HG03095 (cell line): ENCODE measurements around the gene DOCK10.

Experiments
- ATAC-seq: cut with Tn5 transposase; IDR thresholded peaks from one replicate; pipeline ENCODE4 v1.9.1; 2021; ENCODE audit warnings: moderate library complexity; ENCODE audit not compliant: unreplicated experiment

The DOCK10 gene

DNA sequence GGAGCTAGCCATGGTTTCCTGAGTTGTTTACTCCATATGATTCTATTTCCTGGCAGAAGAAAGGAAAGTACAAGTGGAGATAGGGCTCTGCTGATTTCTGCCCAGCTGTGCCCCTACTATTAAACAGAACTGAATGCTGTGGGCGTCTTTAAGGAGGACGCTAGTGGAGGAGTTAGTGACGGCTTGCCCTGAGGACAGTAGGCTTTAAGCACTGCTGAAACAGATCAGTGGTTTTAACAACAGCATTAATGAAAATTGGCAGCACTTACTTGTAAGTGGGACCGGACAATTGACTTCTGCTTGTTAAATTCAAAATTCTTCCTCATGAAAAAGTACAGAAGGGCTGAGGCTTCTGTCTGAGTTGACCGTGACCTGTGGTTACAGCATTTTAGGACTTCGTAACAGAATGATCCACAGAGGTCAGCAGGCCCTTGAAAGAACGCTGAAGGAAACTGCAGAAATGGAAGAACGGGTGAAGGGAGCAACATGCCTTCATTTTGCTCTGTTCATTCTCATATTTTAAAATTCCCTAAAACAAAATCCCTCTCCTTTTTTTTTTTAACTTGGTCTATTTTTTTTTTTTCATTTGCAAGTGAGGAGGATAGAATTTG, 245.5 kb downstream of the DOCK10 start:
- ATAC-seq, result no peak

DNA sequence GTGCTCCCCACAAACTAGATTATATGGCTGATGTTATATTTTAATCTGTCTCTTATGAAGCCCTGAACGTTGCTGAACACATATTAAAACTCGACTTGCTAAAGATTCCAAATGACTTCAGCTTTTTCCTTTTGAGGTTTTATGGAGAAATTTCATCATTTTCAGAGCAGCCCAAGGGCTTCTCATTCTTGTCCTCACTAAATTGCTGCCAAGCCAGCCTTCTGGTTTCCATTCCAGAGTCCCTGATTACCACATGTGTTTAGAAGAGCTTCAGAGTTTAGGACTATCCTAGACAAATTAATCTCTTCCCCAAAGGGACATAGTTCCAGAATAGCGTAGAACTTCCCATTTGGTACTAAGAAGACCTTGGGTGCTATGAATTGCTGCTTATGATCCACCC, 248.3 kb downstream of the DOCK10 start:
- no peak for ATAC-seq

DNA sequence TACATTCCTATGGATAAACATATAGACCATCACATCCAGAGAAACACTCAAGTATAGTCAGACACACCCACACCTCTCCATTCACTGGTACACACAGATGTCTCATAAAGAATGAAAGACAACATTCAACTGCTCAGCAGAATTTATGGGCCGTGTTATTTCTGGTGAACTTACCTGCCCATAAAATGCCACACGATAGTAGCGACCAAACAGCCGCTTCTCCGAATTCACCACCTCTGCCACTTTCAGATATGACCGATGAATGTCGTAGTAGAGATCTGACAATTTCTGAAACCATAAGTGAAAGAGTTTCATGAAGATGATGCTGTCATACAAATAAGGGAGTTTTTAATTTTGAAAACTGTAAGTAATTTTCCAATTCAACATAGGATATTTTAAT, 255.4 kb downstream of the DOCK10 start:
- ATAC-seq, result no peak

DNA sequence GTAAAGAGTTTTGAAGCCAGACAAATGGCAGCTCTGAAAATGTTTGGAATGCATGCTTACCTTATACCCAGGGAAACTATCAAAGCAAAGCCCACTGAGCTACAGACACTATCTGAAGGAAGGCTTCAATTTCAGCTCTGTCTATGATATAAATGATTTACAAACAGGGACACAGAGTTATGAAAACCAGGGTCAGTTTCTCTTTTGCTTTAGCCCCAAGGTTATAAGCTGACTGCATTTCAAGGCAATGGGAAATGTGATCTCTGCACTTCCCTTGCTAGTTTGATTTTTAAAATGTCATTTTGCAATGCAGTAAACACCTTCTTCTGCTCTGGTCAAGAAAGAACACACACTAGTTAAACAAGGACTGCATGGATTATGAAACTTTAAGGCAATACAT, 260.9 kb downstream of the DOCK10 start:
- ATAC-seq, result no peak

DNA sequence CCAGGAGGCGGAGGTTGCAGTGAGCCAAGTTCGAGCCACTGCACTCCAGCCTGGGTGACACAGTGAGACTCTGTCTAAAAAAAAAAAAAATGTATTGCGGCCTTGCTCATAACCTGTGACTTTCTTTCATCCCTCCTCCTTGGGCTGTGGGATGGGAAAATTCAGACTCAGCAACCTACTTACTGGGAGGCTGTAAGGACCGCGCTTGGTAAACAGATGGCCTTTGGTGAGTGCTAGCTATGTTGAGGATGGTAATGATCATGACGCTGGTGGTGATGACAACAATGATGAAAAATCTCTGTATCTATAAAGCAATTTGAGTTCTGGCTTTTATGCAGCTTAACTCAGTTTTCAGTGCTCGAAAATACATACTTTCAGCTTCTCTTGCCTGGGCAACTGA, 261.4 kb downstream of the DOCK10 start:
- no peak for ATAC-seq

DNA sequence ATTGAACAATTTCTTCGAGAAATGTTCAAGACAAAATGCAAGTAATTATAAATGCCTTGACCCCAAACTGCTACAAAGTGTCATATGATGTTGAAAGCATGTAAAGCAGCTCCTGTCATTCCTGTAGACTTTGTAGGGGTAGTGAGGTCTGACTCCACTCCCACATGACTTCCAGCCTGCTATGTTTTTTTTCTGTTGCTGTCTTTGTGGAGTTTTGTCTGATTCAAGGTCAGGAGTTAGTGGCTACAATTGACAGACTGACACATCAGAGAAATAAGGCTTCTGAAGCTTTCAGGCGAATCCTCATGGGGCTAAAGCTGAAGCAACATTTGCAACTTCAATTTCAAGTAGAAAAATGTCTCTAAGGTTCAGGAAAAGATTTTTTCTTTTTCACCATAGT, 262.2 kb downstream of the DOCK10 start:
- ATAC-seq, result no peak

DNA sequence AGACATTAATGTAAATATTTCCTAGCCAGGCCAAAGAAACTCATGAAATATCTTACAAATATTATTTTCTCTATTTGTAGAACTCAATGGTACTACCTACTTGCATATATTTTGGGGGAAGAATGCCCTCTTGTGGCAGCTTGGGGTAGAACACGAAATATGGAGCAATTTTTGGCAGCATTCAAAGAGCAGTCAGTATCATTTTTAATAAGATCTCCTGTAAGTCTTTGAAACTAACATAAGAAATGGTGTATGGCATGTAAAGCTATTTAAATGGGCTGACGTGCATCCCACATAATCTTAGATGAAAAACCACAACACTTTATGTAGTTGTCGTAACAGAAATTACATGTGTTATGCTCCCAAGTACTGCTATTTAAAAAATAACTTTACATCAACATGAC, 263.8 kb downstream of the DOCK10 start:
- peak; percentile 57 for ATAC-seq

DNA sequence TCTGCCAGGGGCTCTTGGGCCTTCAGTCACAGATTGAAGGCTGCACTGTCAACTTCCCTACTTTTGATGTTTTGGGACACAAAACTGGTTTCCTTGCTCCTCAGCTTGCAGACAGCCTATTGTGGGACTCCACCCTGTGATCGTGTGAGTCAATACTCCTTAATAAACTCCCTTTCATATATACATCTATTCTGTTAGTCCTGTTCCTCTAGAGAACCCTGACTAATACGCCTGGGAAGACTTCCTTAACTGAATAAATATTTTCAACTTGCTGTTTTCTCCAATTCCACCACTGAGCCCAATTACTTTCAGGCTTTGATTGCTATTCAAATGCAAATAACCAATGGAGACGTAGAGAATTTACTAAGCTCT, 264.7 kb downstream of the DOCK10 start:
- ATAC-seq, result no peak

DNA sequence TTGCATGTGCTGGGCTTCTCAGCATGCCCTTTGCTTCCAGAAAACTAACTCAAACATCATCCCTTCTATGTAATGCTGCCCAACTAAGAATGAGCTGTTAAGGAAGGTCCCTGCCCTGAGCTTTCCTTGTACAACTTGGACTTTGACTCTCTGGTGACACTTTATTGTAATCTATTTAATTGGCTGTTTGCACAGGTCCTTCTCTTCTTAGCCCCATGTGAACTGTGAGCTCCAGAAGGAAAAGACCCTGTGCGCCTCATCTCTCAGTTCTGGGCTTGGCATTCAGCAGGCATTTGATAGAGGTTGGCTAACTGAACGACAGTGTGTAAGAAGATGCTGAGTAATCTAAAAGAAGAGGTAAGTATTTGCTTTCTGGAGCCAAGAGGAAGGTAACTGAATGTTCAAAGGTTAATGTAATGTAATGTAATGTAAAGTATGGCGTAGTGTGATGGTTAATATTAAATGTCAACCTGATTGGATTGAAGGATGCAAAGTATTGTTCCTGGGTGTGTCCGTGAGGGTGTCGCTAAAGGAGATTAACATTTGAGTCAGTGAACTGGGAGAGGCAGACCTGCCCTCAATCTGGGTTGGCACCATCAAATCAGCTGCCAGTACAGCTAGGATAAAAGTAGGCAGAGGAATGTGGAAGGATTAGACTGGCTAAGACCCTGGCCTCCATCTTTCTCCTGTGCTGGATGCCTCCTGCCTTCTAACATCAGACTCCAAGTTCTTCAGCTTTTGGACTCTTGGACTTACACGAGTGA, 265.3 kb downstream of the DOCK10 start:
- ATAC-seq, result no peak

DNA sequence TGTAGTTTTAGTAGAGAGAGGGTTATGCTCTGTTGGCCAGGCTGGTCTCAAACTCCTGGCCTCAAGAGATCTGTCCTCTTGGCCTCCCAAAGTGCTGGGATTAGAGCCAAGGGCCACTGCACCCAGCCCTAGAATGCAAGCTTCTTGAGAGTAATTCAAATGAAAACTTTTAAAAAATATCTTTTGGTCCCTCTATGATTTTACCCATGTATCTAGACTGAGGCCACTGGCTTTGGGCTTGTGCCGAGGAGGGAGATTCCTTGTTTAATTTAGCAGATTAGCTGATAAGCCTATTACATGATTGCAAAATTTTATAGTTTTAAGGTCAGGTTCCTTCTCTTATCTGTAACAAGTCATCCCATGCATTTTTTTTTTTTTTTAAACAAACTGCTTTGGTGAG, 266.6 kb downstream of the DOCK10 start:
- no peak for ATAC-seq

DNA sequence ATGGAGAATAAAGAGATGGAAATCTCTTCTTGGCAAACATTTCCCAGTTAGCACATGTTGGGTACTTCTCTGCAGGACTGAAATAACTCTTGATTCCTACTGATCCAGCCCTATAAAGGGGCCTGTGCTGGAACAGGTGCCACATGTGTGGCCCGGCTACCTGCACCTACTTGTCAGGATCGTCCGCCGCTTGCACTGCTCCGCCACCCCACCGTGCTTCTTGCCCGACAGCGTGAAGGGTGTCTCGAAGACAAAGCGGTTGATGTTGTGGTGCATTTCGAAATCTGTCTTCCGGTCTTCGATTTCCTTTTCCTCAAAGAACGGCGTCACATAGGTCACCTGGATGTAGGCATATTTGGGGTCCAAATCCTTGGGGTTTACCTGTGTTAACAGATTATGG, 267.5 kb downstream of the DOCK10 start:
- ATAC-seq, result no peak

DNA sequence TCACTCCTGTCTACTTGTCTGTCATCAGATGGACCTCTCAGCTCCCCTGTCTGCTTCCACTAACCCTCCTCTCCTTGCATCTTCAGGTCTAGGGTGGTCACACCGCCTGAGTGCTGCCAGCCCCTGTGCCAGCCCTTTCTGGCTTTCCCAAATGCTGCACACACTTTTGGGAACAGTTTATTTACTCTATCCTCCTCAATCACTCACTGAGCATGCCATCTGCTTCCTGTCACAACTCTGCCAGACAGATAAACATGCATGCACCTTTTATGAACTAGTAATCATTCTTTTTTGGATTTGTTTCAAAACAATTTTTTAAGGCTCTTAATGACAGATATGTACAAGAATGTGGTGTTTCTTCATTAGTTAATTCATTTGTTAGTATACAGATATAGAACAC, 269.8 kb downstream of the DOCK10 start:
- ATAC-seq, result no peak

DNA sequence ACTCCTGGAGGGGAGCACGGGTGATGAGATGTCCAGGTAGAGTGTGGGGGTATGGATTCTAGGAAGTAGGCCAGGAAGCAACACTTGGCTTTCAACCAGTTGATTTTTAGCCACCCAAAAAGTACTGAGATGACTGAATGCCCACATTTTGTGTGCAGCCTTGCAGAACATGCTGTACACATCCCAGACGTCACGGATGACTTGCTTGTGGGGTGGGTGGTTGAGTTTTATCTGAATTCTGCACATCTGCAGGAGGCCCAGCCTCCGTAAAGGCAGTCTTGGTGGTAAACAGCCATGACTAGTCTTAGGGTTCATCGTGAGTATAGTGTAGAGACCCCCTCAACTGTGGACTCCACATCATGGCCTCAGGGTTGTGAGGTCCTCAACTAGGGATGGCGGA, 272.8 kb downstream of the DOCK10 start:
- ATAC-seq, result no peak

DNA sequence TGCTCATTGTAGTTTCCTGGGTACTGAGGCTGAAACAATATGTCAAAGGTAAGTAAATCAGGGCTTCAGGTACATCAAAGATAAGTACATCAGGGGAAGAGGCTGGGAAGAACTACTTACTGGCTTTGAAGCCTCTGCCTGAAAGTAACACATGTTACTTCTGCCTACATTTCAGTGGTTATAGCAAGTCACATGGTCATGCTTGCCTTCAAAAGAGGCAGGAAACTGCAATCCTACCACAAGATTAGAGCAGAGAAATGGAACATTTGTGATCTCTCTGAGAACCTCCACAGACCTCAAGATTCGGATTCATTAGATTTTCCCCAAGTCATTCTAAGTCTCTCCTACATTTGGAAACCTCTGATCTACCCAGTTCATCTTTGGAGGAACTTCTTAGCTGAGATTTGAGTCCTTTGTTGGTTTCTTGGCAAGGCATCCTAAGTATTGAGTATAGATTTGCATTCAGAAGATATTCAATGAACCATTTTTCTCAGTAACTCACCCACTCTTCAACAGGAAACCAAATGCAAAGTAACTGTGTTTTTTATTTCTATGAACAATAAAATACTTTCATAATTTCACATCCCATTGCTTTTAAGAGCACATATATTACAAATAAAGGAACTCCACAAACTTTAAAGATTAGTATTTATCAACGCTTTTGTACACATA, 277.6 kb downstream of the DOCK10 start:
- peak; percentile 64 for ATAC-seq

DNA sequence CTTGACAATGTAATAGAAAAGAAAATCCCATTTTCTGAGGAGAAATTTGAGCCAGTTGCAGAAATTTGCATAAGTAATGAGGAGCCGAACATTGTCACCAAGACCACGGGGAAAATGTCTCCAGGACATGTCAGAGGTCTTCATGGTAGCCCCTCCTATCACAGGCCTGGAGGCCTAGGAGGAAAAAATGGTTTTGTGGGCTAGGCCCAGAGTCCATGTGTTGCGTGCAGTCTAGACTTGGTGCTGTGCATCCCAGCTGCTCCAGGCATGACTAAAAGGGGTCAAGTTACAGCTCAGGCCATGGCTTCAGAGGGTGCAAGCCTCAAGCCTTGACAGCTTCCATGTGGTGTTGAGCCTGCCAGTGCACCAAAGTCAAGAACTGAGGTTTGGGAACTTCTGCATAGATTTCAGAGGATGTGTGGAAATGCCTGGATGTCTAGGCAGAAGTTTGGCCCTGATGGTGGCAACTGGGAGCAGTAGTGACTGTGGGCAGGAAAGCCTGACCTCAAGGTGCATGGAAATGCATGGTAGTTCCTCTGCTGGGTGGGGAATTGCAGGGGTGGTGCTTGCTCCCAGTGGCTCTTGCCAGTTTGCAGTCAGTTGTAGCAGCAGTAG, 284.2 kb downstream of the DOCK10 start:
- no peak for ATAC-seq

DNA sequence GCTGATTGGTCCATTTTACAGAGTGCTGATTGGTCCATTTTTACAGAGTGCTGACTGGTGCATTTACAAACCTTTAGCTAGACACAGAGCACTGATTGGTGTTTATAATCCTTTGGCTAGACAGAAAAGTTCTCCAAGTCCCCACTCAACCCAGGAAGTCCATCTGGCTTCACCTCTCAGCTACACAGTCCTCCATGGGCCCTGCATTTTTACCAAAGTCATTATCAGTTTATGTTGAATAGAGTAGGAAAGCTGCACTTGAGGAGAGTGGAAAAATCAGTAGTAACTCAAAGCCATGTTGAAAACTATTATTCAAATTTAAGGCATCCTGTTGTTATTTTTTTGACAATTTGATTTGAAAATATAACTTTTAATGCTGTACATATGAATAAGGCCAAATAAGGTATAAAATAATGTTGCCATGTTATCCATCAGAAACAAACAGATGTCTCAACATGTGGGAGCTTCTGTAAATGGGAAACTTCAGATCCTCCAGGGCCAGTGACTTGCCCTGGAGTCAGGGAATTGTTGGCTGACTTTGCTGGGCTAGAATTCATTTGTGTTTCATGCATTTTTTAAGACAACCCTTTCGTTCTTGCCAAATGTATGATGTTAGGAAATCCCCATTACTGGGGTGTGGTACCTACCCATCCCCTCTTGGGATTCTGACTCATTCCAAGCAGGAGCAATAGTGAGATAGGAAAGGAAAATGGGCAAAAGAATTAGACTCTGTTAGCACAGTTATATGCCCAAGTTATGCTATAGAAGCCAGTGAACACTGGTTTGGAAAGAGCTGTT, 288.3 kb downstream of the DOCK10 start:
- ATAC-seq, result no peak

DNA sequence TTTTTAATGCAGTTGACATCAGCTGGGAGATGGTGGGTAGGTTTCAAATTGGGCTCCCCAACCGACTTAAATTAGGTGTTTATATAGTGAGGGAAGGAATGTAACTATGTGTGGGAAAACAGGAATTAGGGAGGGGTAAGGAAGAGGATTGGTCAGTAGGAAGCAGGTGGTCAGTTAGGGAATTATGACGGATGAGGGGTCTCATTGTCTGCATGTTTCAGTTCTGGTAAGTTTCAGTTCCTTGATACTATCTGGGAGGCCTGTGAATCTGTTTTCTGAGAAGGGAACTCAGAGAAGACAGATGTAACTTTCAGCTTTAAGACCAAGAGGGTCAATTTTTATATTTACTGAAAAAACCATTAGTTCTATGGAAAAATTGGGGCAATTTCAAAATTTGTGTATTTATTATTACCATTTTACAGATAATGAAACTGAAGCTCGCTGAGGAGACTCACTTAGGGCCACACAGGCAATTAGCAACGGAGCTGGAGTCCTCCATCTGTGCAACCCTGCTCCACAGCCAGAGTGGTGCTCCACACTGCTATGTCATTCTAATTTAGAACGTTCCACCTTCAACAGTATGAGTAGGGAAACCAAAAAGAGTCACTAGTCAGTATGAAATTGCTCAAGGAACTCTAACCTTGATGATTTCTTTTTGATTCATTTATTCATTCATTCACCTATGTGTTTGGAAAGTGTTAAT, 290.1 kb downstream of the DOCK10 start:
- no peak for ATAC-seq

DNA sequence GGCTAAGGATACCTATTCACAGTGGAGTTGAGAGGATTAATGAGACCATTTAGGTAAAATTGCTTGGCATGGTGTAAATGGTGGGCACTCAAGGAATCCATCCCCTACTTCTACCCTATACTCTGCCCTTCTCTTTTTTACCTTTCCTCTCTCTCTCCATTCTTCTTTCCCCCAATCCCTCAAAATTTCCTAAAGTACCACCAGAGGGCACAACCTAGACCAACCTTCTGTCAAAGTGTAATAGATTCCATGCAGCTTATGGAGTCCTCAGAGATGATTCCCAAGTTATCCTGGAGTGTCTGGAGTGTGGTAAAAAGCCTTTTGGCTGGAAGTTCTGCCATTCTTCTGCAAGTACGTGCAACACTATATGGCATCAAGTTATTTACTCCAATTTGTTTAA, 293.1 kb downstream of the DOCK10 start:
- ATAC-seq, result no peak

DNA sequence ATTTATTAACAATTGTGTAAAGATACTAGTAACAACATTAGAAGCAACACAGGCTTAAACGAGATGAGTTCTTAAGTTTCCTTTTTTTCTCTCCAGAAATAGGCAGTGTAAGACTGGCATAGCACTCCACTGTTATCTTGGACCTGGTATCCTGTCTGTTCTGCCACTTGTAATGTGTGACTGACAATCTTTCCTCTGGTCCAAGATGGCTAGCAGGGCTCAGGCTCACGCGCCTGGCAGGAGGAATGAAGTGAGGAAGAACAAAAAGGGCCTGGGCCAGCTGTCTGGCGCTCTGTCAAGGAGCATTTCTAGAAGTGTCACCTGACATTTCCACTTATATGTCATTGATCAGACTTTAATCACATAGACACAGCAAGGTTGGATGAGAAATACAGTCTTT, 294.5 kb downstream of the DOCK10 start:
- no peak for ATAC-seq

DNA sequence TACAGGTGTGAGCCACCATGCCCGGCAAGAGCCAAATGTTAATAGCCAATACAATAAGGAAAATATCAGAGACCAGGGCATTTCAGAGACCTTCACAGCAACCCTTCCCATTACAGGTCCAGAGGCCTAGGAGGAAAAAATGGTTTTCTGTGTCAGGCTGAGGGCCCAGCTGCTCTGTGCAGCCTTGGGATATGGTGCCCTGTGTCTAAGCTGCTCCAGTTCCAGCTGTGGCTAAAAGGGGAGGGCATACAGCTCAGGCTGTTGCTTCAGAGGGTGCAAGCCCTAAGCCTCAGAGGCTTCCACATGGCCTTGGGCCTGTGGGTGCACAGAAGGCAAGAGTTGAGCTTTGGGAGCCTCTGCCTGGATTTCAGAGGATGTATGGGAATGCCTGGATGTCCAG, 306.0 kb downstream of the DOCK10 start:
- no peak for ATAC-seq

DNA sequence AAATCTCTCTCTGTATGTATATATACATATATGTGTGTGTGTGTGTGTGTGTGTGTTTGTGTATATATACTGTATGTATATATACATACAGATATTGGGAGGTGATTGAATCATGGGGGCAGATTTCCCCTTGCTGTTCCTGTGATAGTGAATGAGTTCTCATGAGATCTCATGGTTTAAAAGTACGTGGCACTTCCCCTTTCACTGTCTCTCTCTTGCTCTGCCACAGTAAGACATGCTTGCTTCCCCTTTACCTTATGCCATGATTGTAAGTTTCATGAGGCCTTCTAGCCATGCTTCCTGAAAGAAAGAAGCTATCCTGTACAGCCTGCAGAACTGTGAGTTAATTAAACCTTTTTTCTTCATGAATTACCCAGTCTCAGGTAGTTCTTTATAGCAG, 307.3 kb downstream of the DOCK10 start:
- ATAC-seq, result no peak
